Prostate gland (tissue), 2 donors: ENCODE data around the gene ZMAT2.

Experiments used
- CTCF ChIP-seq, 4 experiments: fragments of 200-600 bp in 2 of 4; fragments of 450-650 bp in 2 of 4; sonication (generic) in 2 of 4; IDR thresholded peaks; 1 replicate in 3 of 4; 2 replicates in 1 of 4; pipeline ENCODE4 v1.5.1; 2016 to 2019; ENCODE audit warnings: antibody characterized with exemption in 4 of 4, mild to moderate bottlenecking in 2 of 4, moderate library complexity in 2 of 4
- POLR2A ChIP-seq: fragments of 450-650 bp; IDR thresholded peaks from one replicate; pipeline ENCODE4 v1.6.1; 2016; ENCODE audit warnings: antibody characterized with exemption, mild to moderate bottlenecking
- POLR2AphosphoS5 ChIP-seq: sonication (generic); formaldehyde crosslinking; IDR thresholded peaks from one replicate; pipeline ENCODE4 v1.6.1; 2017; ENCODE audit warnings: antibody characterized with exemption

- no peak for TF ChIP-seq CTCF (IDR thresholded peaks at IDR 0.05)
- no peak for TF ChIP-seq POLR2A
- no peak for TF ChIP-seq POLR2AphosphoS5
Measured at GRCh38 chr5:140674211-140674610, 26.0 kb upstream of the ZMAT2 start.
